Renal pelvis (tissue), 4 donors: Measurements from ENCODE around the gene NRROS. TPM values are rescaled to one million over a fixed set of nuclear protein-coding genes. Genes with fewer than 3 reads are reported as not detected.

Source experiments
- DNase-seq: peaks from one replicate; pipeline ENCODE4 v3.0.0-alpha.2; 2013
- polyA plus RNA-seq, 3 donors: library from polyadenylated mRNA; unstranded; fragments of 120-200 nt; gene quantifications; one replicate each; pipeline ENCODE4 v1.2.1, GENCODE V29; 2013; ENCODE audit not compliant: insufficient read length in 3 of 3

Gene NRROS
- polyA plus RNA-seq, 3 donors = 2.6 to 4.2 (median 3.9) TPM

DNA sequence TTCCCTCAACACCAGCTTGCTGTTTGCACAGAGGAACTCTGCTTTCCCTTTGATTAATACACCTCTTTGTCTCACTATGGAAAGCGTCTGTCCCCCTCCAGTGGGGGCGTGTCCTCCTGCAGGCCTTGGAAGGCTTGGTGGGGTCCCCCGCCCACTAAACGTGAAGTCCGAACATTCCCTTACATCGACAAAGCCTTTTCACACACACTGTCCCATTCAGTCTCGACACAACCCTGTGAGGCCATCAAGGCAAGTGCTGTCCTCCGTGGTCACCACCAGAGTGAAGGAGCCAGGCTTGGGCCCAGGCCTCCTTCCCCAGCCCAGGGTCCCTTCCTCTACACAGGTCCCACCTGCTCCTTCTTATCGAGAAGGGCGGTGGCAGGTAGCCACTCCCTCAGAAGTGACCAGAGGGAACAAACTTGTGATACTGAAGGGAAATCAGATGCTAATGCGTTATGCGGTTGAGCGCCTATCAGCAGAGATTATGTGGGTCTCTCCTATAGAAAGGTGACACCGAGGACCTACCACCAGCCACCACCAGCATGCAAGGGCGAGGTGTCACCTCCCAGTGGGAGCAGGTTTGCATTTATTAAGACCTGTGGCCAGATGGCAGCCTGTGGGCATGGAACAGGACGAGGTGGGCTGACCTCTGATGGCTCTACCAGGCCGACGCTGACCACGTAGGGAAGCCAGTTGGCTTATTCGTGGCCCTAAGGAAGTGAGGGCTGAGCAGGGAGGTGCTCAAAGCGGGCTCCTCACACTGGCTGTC is 6.6 kb downstream of the NRROS start:
- DNase-seq = no peak

DNA sequence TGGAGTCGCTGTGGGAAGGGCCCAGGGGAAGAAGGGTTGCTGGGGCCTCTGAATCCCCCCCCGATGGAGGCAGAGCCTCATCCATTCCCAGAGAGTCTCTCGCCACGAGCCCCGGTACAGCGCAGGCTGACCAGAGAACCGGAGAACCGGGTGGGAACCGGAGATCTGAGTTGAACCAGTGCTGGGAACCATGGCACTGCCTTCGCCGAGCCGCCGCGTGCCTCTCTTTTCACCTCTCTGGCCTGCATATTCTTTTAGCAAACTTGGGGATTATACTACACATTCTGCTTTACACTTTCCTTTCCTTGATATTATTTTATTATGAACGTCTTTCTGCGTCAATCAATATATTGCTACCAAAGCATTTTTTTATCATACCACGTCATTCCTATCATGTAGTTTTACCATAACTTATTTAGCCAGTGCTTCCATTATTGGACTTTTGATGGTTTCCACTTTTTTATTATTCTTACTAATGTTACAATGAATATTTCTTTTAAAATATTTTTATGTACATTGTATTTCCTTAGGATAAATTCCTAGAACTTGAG is 7.2 kb downstream of the NRROS start:
- no peak for DNase-seq

DNA sequence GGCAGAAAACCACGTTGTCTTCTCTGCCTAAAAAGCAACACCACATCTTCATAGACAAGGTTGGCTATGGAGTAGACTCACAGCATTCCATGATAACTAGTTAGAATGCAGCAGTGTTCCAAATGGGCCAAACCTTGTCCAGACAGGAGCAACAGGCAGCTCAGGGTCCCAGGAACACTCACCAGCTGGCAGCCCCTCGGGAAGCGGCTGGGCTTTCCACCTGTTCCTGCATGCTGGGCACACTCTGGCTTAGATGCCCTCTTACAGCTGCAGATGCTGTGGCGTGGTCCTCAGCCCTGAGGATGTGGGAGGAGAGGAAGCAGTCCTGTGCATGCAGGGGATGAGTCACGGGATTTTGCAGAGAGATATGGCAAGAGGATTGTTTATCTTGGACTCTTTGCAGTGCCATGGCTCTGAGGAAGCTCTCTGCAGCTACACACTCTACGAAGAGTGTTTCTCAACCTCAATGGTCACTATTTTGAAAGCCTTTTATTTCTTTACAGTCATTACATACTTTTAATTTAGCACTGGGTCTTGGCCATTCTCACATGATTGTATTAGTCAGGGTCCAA is 11.3 kb downstream of the NRROS start:
- DNase-seq = no peak

DNA sequence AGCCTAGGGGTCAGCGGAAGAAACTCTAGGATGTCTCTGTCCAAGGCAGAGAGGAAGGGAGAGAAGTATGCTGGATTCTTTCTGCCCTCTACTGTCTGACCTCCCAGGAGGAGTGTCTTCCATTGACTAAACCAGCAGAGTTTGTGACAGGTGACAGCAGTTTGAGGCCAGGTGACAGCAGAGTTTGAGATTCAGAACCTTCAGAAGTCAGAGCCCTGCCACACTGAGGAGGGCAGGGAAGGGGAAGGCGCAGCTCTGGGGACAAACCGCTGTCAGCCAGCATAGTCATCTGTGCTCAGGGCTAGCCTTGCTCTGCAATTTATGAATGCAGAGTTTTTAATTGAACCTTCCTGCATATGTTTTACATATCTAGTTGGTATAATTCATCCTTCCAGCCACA is 12.3 kb downstream of the NRROS start:
- DNase-seq = no peak

DNA sequence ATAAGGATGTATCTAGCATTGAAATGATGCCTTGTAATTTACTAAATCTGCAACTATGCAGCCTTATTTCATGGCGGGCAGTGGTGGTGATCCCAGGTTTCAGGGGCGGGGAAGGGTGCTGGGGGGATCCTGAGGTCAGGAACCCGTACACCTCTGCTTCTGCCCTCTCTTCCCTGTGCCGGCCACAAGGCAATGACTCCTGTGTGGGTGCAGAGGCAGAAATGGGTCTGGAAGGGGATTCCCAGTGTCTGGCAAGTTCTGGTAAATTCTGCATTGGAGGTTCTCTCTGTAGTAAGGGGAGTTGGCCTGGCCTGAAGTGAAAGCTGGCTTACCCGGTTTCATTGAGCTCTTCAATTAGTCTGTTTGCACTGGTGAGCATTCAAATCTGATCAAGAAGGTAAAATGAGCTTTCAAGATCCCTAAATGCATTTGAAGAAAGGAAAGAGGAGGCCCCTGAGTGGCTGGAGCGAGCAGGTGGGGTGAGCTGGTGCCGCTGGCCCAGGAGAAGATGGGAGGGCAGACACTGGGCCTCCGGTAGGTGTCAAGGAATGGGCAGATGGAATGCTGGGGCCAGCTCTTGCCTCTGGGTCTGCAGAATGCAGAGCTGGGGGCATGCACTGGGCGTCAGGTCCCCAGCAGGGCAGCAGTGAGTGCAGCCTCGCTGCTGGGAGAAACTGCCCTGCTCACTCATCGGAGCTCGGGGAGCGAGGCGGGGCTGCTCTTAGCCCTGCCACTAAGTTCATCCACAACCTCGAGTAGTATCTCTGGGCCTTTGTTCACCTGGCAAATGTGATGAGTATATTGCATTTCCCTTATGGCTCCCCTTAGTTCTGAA is 13.7 kb downstream of the NRROS start:
- no peak for DNase-seq

DNA sequence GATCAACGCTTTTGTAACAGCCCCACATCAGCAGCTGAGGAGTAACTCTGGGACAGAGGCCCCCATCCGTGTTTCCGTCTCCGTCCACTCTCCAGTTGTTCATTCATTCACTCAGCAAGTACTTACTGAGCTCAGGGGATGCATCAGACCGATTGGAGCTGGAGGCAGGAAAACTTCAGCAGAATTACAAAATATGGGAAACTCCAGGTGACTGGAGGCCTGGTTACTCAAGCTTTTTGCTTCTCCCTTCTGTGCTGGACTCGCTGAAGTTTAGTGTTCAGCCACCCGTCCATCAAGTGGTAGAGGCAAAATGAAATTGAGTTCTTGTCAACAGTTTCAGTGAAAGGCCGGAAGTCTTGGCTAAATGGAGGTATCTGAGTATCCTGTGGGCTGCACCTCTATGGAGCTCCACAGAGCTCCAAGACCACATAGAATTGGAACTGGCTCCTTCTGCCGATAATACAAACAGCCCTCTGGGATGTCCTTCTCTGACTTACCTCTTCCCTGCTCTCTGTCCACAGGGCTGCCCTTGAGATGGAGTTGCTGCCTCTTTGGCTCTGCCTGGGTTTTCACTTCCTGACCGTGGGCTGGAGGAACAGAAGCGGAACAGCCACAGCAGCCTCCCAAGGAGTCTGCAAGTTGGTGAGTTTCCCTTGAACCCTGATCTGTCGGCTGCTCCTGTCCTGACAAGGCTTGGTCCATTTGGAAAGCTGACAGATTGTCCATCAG is 14.7 kb downstream of the NRROS start:
- no peak for DNase-seq

DNA sequence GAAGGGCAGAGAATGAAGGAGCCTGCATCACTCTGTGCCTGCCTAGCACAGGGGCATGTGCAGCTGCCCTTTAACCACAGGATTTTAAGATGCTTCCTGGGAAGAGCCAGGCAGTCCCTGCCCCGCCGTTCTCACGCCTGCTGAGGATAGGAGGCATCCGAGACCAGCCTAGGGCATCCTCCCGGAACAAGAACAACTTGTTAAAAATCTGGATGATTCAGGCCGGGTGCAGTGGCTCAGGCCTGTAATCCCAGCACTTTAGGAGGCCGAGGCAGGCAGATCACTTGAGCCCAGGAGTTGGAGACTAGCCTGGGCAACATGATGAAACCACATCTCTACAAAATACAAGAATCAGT is 15.2 kb downstream of the NRROS start:
- DNase-seq = no peak

DNA sequence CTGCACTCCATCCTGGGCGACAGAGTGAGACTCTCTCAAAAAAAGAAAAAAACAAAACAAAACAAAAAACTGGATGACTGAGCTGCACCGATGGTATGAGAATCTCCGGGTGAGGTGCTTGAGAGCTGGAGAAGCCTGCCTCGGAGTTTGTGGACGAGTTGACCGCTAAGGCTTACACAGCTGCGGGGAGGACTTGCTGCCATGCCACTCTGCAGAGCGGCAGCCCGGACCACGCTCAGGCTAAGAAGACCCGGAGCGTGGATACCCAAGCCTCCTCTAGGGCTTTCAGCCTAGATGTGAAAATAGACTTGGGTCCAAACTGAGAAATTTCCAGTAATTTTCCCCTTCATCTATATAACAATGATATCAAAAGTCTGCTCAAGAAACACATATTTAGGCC is 16.0 kb downstream of the NRROS start:
- no peak for DNase-seq

DNA sequence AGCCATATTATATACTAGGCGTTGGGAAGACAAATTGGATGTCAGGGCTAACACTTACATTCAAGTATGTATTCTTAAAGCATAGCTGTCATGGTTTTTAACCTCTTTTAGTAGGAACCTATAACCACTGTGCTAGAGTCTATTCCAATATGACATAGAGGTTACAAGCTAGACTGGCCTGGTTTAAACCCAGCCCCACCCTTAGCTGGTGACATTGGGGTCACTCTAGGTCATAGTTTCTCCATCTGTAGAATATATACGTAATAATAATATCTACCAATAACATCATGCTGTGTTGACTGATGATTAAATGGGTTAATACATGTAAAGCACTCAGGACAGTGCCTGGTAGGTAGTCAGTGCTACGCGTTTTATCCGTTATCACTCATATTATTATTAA is 16.7 kb downstream of the NRROS start:
- no peak for DNase-seq

DNA sequence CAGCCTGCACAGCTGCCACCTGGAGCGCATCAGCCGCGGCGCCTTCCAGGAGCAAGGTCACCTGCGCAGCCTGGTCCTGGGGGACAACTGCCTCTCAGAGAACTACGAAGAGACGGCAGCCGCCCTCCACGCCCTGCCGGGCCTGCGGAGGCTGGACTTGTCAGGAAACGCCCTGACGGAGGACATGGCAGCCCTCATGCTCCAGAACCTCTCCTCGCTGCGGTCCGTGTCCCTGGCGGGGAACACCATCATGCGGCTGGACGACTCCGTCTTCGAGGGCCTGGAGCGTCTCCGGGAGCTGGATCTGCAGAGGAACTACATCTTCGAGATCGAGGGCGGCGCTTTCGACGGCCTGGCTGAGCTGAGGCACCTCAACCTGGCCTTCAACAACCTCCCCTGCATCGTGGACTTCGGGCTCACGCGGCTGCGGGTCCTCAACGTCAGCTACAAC is 20.4 kb downstream of the NRROS start:
- DNase-seq = no peak

DNA sequence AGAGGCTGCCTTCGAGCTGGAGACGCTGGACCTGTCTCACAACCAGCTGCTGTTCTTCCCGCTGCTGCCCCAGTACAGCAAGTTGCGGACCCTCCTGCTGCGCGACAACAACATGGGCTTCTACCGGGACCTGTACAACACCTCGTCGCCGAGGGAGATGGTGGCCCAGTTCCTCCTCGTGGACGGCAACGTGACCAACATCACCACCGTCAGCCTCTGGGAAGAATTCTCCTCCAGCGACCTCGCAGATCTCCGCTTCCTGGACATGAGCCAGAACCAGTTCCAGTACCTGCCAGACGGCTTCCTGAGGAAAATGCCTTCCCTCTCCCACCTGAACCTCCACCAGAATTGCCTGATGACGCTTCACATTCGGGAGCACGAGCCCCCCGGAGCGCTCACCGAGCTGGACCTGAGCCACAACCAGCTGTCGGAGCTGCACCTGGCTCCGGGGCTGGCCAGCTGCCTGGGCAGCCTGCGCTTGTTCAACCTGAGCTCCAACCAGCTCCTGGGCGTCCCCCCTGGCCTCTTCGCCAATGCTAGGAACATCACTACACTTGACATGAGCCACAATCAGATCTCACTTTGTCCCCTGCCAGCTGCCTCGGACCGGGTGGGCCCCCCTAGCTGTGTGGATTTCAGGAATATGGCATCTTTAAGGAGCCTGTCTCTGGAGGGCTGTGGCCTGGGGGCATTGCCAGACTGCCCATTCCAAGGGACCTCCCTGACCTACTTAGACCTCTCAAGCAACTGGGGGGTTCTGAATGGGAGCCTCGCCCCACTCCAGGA is 21.1 kb downstream of the NRROS start:
- no peak for DNase-seq

DNA sequence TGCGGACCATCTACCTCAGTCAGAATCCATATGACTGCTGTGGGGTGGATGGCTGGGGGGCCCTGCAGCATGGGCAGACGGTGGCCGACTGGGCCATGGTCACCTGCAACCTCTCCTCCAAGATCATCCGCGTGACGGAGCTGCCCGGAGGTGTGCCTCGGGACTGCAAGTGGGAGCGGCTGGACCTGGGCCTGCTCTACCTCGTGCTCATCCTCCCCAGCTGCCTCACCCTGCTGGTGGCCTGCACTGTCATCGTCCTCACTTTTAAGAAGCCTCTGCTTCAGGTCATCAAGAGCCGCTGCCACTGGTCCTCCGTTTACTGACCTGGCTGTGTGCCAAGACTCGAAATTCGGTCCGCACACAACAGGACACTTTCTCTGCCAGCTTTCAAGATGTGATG is 21.9 kb downstream of the NRROS start:
- DNase-seq = no peak

DNA sequence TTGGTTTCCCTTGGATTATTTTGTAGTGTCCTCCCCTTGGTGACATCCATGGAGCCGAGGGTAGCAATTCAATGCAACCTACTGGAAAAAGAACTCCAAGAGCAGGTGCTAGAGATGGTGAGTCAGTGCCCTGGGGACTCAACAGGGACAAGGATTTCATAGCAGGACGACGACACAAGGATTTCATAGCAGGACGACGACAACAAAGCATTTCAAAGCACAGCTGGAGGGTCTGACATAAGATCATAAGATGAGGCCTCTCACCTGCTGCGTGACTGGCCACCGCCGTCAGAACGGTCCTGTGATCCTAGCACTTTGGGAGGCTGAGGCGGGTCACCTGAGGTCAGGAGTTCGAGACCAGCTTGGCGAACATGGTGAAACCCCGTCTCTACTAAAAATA is 22.5 kb downstream of the NRROS start:
- DNase-seq = no peak

DNA sequence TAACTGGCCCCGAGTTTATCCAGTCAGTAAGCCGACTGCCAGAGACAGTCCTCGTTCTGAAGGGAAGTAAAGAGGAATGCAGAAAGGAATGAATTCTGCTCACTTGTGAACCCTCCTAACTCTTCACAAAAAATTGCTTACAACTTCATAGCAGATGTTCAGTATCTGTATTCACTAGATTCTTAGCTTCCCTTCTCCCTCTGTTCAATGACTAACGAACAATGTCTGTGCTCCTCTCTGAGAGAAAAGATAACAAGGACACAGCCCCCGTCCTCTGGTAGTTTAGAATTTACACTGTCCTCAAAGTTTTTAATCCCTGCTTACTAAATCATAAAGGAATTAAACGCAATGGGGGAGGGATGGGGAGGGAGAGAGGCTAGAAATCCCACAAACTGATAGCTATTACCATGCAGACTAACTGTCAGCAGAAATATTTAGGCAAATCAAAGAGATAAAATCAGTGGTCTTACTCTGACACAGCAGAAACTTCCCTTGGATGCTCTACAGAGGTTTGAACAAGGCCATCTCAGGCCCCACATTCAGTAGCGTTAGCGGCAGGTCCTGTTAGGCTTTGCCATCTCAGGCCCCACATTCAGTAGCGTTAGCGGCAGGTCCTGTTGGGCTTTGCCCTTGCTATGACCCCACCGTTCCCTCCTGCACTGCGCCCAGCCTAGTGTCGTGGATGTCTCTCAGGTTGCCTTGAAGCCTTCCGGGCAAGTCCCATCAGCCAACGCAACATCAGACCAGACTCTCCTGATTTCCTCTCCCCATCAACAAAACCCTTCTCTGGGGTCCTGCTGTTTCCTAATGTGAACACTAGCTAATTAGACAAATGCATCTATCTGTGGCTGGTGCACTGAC is 23.4 kb downstream of the NRROS start:
- no peak for DNase-seq

DNA sequence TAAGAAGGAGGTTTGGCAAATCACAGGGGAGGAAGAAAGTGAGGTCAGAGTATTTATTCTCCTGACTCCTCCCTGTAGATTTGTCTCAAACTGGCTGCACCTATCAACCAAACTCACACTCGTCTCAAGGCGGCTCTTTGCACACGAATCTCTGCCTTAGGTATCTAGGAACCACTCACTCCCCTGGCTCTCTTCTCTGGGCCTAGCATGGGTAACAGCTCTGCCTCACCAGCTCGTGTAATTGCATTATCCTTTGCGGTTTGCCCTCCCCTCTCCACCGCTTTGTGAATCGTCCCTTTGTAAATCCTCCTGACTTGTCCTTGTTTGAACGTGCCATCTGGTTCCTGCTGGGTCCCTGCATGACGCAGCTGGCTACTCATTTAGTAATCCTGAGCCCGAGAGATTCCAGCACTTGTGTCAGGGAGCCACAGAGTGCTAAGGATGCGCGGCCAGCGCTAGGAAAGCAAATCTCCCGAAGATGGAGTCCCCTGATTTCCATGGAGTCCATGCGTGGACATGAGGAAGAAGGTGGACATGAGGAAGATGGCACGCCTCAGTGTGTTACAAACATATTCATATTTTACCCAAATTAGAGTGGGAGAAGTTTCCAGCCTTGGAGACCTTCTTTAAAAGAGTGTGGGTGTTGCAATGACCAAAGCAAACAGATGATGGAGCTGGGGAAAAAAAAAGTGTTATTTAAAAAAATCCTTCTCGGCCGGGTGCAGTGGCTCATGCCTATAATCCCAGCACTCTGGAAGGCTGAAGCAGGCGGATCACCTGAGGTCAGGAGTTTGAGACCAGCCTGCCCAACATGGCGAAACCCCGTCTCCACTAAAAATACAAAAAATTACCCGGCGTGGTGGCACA is 26.7 kb downstream of the NRROS start:
- DNase-seq = no peak

DNA sequence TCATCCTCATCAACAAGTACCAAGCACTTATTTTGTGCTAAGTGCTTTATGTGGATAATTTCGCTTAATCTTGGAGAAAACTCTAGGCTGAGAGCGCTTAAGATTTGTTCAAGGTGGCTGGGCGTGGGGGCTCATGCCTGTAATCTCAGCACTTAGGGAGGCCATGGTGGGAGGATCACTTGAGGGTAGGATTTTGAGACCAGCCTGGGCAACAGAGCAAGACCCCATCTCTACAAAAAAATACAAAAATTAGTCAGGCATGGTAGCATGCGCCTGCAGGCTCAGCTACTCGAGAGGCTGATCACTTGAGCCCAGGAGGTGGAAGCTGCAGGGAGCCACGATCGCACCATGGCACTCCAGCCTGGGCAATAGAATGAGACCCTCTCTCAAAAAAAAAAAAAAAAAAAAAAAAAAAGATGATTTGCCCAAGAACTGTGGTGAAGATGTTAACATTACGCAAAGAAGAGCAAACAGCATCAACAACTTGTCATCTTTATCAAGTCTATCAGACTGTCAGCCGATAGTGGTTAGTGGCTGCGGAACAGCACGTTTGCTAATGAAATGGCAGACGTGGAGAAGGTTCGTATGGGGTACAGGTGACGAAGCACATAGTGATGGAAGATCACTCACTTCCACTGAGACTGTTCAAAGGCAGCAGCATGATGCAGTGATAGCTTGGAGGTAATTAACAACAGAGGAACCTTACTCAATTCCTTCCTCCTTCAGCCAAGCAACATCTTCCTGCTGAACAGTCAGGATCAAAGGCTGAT is 27.7 kb downstream of the NRROS start:
- DNase-seq = no peak

DNA sequence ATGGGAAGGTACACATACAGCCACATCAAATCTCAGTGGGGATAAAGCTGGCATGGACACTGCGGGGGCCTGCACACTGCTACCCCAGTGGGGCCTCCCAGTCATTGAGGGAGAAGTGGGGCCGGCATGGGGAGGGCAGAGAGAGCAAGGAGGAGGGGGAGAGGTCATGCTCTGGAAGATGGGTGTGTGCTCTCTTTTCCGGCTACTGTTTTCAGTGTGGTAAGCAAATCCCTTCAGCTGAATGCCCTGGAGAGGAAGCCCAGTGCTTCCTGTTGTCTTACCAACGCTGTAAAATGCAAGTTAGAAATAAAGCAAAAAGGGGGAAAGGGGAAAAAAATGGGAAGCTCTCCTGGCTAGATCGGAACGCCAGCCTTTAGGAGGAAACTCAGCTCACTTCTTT is 30.8 kb downstream of the NRROS start:
- no peak for DNase-seq

DNA sequence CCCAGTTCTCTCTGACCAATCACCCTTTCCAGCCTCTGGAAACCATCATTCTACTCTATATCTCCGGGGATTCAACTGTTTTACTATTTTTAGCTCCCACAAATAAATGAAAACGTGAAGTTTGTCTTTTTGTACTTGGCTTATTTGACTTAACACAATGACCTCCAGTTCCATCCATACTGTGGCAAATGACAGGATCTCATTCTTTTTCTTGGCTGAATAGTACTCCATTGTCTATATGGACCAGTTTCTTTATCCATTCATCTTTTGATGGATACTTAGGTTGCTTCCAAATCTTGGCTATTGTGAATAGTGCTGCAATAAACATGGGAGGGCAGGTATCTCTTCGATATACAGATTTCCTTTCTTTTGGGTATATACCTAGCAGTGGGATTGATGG is 34.1 kb downstream of the NRROS start:
- no peak for DNase-seq
